ENCODE results near the gene EVA1B. TPM values are rescaled to one million over a fixed set of nuclear protein-coding genes. Genes with fewer than 3 reads are reported as not detected.

The EVA1B gene
- total RNA-seq, 1 experiment from 2014 or later, result 5.5 TPM

DNA sequence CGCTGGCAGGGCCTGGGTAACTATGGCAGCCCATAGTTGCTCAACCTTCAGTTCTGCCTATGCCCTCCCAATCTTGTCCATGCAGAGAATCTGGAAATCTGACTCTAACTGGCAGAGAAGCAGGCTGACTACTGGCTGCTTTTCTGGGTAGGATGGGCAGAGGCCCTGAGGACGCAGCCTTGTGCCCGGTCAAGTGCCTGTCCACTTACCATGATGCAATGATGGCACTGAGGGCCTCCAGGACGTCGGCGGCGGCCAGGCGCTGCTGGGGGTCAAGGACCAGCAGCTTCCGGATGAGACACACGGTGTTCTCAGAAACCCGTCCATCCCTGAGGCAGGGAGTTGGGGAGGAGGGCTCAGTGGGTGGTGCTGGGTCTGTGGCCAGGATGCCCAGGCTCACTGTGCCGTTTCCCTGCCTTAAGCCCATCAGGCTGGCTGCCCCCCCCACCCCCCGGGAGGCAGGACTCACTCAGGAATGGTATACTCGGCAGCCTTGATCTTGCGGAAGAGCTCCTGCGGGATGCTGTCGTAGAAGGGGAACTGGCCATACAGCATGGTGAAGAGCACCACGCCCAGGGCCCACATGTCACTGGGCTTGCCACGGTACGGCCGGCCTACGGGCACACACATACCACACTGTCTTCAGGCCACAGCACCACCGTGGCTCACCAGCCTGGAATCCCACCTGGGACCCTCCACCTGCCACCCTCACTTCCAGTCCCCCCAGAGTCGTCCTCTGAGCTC, 20.4 kb upstream of the EVA1B start:
- peaks cover 11 to 38% (median 29%) of the 10 kb centered on the region in 3 experiments; a peak in 6 of 7 replicates for H3K36me3 Mint-ChIP-seq (ENCODE audit: insufficient read depth in 1 of 3, low read depth in 3 of 3)
- no peak overlapping the region for H2BK15ac ChIP-seq (ENCODE audit: low read depth, low read length)
- H3K27ac ChIP-seq (ENCODE audit: insufficient read length, low read depth, low read length), result no peak overlapping the region
- H3K4ac ChIP-seq (ENCODE audit: low read depth, low read length), result no peak overlapping the region
- no peak overlapping the region for H2AFZ ChIP-seq (ENCODE audit: low read length)
- no peaks in the 10 kb centered on the region for H3K27me3 ChIP-seq (ENCODE audit: insufficient read depth, low read length)
- H3K18ac ChIP-seq (ENCODE audit: insufficient read length, low read depth, low read length), result no peak overlapping the region
- H3K27ac Mint-ChIP-seq, result no peak overlapping the region; a peak in 1 of 7 replicates
- H3K27me3 Mint-ChIP-seq (ENCODE audit: low read depth), result no peaks in the 10 kb centered on the region
- H2BK5ac ChIP-seq (ENCODE audit: insufficient read length, low read length), result no peak overlapping the region
- H2BK20ac ChIP-seq (ENCODE audit: low read depth, low read length, poor library complexity, severe bottlenecking), result no peak overlapping the region
- no peak overlapping the region for H4K91ac ChIP-seq (ENCODE audit: insufficient read length, low read depth, low read length)
- no peak overlapping the region for H3K56ac ChIP-seq (ENCODE audit: insufficient read length, low read depth, low read length)
- no peak overlapping the region for H2BK12ac ChIP-seq (ENCODE audit: insufficient read length, low read depth, low read length)
- H3K23ac ChIP-seq (ENCODE audit: insufficient read length, low read depth, low read length), result no peak overlapping the region
- no peaks in the 10 kb centered on the region for H3K9me3 Mint-ChIP-seq
- no peak overlapping the region for H4K8ac ChIP-seq (replicated peaks; ENCODE audit: insufficient read length, low read depth, low read length)
- H3K23me2 ChIP-seq (ENCODE audit: insufficient read length, low read depth, low read length, poor library complexity, severe bottlenecking), result no peaks in the 10 kb centered on the region
- no peak overlapping the region for H3T11ph ChIP-seq (ENCODE audit: low read length)
- no peak for DNase-seq
- H2BK120ac ChIP-seq (ENCODE audit: low read depth, low read length, poor library complexity, severe bottlenecking), result no peak overlapping the region
- H3K79me2 ChIP-seq (ENCODE audit: insufficient read depth, low read length), result no peaks in the 10 kb centered on the region
- H3K9ac ChIP-seq (ENCODE audit: extremely low read depth, insufficient read length, low read length), result no peak overlapping the region
- no peak overlapping the region for H4K5ac ChIP-seq (ENCODE audit: insufficient read length, low read depth, low read length)
- no peak overlapping the region for H2AK5ac ChIP-seq (ENCODE audit: insufficient read length, low read length)
- H3K14ac ChIP-seq (ENCODE audit: insufficient read depth, low read length), result no peak overlapping the region
- no peaks in the 10 kb centered on the region for H3K79me1 ChIP-seq (ENCODE audit: insufficient read depth, low read depth, low read length, poor library complexity, severe bottlenecking)
- no peaks in the 10 kb centered on the region for H4K20me1 ChIP-seq (ENCODE audit: control insufficient read depth, insufficient read depth, insufficient read length)
- H3K4me1 ChIP-seq (ENCODE audit: insufficient read depth, low read length), result no peaks in the 10 kb centered on the region
- H3K4me1 Mint-ChIP-seq, result no peaks in the 10 kb centered on the region
- H3K4me3 Mint-ChIP-seq, result no peak overlapping the region
- whole genome bisulfite sequencing (ENCODE audit: extremely low coverage, insufficient read length, low lambda C conversion rate), result no CpG with 5 or more reads among the region's 24 CpGs
- H3K4me2 ChIP-seq (ENCODE audit: insufficient read depth, insufficient read length, low read length), result no peak overlapping the region
- TF ChIP-seq, protein P1, sequence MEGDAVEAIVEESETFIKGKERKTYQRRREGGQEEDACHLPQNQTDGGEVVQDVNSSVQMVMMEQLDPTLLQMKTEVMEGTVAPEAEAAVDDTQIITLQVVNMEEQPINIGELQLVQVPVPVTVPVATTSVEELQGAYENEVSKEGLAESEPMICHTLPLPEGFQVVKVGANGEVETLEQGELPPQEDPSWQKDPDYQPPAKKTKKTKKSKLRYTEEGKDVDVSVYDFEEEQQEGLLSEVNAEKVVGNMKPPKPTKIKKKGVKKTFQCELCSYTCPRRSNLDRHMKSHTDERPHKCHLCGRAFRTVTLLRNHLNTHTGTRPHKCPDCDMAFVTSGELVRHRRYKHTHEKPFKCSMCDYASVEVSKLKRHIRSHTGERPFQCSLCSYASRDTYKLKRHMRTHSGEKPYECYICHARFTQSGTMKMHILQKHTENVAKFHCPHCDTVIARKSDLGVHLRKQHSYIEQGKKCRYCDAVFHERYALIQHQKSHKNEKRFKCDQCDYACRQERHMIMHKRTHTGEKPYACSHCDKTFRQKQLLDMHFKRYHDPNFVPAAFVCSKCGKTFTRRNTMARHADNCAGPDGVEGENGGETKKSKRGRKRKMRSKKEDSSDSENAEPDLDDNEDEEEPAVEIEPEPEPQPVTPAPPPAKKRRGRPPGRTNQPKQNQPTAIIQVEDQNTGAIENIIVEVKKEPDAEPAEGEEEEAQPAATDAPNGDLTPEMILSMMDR (conservative IDR thresholded peaks at IDR 0.05), result no peak
- no peaks in the 10 kb centered on the region for H3K9me3 ChIP-seq (ENCODE audit: control insufficient read depth, low read depth, low read length)

All from H9 (cell line).